GM18511 (cell line): Measurements from ENCODE around the gene OR10S1.
"Not testable (repeated sequence)": the region's sequence is repeated elsewhere in the genome, so short reads cannot be mapped to it uniquely, and the experiment has no call there.

Experiments
- ATAC-seq: cut with Tn5 transposase; IDR thresholded peaks from one replicate; pipeline ENCODE4 v1.9.1; 2021; ENCODE audit warnings: mild to moderate bottlenecking, moderate library complexity; ENCODE audit not compliant: unreplicated experiment

Gene OR10S1

GRCh38 chr11:123977731-123978347 is at the start of gene OR10S1:
TSS of gene OR10S1 (minus strand) at chr11:123977781. CDS start at chr11:123977664, 117 bp downstream.
- ATAC-seq, result no peak

GRCh38 chr11:124026498-124026897 is 48.9 kb upstream of the OR10S1 start, which contains the start of gene OR10G8:
TSS of gene OR10G8 (plus strand) at chr11:124026798. CDS start at chr11:124029623, 2,825 bp downstream.
- ATAC-seq, result no peak

DNA sequence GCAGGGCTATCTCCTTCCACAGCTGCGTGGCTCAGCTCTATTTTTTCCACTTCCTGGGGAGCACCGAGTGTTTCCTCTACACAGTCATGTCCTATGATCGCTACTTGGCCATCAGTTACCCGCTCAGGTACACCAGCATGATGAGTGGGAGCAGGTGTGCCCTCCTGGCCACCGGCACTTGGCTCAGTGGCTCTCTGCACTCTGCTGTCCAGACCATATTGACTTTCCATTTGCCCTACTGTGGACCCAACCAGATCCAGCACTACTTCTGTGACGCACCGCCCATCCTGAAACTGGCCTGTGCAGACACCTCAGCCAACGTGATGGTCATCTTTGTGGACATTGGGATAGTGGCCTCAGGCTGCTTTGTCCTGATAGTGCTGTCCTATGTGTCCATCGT is 38.3 kb upstream of the OR10S1 start:
- not testable (repeated sequence) for ATAC-seq

DNA sequence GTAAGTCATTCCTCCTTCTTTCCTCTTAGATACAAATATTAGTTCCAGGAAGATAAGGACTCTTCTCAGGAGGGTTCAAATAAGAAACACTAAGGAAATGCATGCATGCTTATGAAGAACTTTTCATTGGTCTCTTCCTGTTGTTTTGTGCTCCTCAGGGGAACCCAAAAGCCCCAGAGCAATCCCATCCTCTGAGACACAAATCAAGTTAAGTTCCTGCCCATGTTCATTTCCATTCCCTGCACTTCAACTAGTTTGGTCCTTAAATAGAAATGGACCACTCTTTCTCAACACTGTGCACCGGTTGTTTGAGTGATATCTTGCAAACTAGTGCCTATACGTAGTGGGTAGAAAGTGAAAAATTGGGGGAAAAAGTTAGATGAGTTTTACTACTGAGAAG is 35.1 kb upstream of the OR10S1 start, which contains the start of gene OR10G4:
Gene OR10G4, plus strand, starts transcription at position 301 of the 400 bp plus-strand sequence. CDS start 2,578 bp downstream, outside the sequence.
- ATAC-seq, result no peak

DNA sequence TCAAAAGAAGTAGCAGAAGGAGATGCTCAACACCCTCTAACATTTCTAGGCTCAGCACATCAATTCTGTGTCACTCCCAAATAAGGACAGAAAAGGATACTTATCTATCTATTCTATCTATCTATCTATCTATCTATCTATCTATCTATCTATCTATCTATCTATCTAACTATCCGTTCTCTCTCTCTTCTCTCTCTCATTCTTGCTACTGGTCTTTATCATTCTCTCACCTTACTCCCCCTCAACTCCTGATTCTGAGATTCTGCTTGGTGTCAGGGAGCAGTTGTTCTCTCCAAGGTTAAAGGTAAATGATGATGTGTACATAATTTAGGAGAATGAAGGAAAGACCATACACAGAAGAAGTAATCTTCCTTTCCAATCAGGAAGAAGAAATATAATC is 17.5 kb upstream of the OR10S1 start, which contains the start of gene OR10G6:
Gene OR10G6, minus strand, starts transcription at position 43 of the 400 bp plus-strand sequence. Its CDS starts 0 bp downstream, at position 43.
- no peak for ATAC-seq

GRCh38 chr11:123979311-123979710 is 1.7 kb upstream of the OR10S1 start:
- ATAC-seq, result no peak

- ATAC-seq, result no peak
Observed at GRCh38 chr11:123976770-123977560, 616 bp downstream of the OR10S1 start.

GRCh38 chr11:123973816-123974215 is 3.8 kb downstream of the OR10S1 start:
- no peak for ATAC-seq

- no peak for ATAC-seq
Observed at GRCh38 chr11:123956752-123957151, 20.8 kb downstream of the OR10S1 start.

DNA sequence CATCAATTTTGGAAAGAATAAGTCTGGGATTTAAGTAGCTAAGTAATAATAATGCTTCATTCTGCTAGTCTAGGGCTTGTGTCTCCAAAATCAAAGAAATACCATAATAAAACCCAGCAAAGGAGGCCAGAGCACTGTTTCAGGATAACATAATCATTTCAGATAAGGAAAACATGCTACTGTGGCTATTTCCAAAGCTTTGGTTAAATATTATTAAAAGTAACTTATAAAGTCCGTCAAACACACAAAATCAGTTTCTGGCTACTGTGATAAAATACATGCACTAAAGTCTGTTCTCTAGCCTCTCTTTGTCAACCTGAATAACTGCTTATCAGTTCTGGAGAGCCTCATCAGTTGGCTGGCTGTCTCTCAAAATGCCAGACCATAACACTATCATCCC is 32.4 kb downstream of the OR10S1 start:
- no peak for ATAC-seq

DNA sequence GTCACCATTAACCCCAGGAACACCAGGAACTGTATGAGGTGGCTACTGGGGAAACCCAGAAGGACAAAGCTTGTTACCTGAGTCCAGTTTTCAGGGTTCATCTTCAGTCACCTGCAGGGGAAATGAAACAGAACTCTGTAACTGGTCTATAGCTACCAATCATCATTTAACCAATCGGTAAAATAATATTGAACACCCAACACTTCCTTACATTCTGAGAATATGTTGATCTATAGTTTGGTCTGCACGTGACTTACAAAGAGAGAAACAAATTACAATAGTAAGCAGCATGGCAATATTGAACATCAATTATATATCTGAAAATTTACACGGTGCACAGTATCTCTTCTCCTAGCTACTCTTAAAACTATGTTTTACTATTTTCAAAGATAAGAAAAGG is 33.8 kb downstream of the OR10S1 start, which contains the start of gene OR6T1:
Gene OR6T1, minus strand, starts transcription at position 101 of the 400 bp plus-strand sequence. Its CDS starts 0 bp downstream, at position 101.
- ATAC-seq, result no peak

- ATAC-seq, result no peak
Observed at GRCh38 chr11:123942413-123942812, 35.2 kb downstream of the OR10S1 start.

DNA sequence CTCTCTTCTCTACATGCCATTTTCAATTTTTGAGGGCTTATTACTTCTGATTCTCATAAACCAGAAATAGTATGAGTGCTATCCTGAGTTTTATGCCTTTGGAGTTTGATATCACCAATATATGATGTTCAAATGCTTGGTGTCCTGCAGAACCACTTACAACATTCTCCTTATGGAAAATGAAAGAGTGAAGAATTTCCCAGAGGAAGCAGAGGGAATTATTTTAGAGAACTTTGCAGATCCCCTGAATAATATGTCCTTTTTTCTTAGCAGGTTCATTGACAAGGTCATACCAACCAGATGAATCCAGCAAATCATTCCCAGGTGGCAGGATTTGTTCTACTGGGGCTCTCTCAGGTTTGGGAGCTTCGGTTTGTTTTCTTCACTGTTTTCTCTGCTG is 38.3 kb downstream of the OR10S1 start, which contains the start of gene OR4D5:
Gene OR4D5, plus strand, starts transcription at position 301 of the 400 bp plus-strand sequence. Its CDS starts 0 bp downstream, at position 301.
- no peak for ATAC-seq
